Esophagus squamous epithelium (tissue), 4 donors: ENCODE data around the gene TPM3.

Experiments
- CTCF ChIP-seq, 6 experiments: fragments of 450-650 bp in 4 of 6; fragments of 200-600 bp in 2 of 6; sonication (generic) in 2 of 6; IDR thresholded peaks; one replicate each; pipeline ENCODE4 v1.5.1; 2016 to 2019; ENCODE audit warnings: antibody characterized with exemption in 6 of 6, mild to moderate bottlenecking in 4 of 6, moderate library complexity in 4 of 6
- POLR2A ChIP-seq, 4 donors: fragments of 450-650 bp; IDR thresholded peaks; one replicate each; pipeline ENCODE4 v1.6.1; 2017; ENCODE audit warnings: antibody characterized with exemption in 4 of 4, mild to moderate bottlenecking in 4 of 4, moderate library complexity in 3 of 4

DNA sequence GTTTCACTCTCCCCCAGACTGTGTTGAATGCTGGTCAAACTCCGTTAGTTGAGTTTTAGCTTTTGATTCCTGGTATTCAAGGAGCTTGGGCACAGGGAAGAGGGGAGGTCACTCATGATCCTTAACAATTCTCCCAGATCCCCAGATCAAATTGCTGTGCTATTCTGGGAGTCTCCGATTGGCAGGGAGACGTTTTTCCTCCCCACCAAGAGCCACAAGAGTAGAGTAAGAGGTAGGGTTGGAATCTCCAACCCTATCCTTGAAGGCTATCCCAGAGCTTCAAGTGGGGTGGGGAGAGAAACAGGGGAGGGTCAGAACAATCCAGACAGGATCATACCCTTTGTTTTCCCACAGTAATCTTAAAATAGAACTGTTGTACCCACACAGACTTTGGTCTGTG is 576 bp upstream of the TPM3 start:
- TF ChIP-seq CTCF (IDR thresholded peaks at IDR 0.05) = no peak
- TF ChIP-seq POLR2A (IDR thresholded peaks at IDR 0.05) = no peak
